Mesothelial cell of epicardium (in vitro differentiated cells): Measurements from ENCODE around the gene GPR179. TPM values are rescaled to one million over a fixed set of nuclear protein-coding genes. Genes with fewer than 3 reads are reported as not detected.

Source experiments
- DNase-seq, 2 experiments: peaks; one replicate each; pipeline ENCODE4 v3.0.0; 2021; ENCODE audit warnings: low spot score in 2 of 2; ENCODE audit not compliant: unreplicated experiment in 2 of 2
- H3K27ac Mint-ChIP-seq: 2 replicates; pipeline ENCODE4 v1.8.0; 2021; ENCODE audit warnings: mixed read lengths
- H3K27me3 Mint-ChIP-seq: 2 replicates; pipeline ENCODE4 v1.8.0; 2021; ENCODE audit warnings: low read depth, mixed read lengths
- H3K36me3 Mint-ChIP-seq: 2 replicates; pipeline ENCODE4 v1.8.0; 2021; ENCODE audit warnings: mixed read lengths
- H3K4me1 Mint-ChIP-seq: 2 replicates; pipeline ENCODE4 v1.8.0; 2021; ENCODE audit warnings: mixed read lengths
- H3K4me3 Mint-ChIP-seq: 2 replicates; pipeline ENCODE4 v1.8.0; 2021; ENCODE audit warnings: mild to moderate bottlenecking, moderate library complexity, mixed read lengths
- H3K9me3 Mint-ChIP-seq: 2 replicates; pipeline ENCODE4 v1.8.0; 2021; ENCODE audit warnings: mixed read lengths
- total RNA-seq: library from RNA; stranded (reverse); gene quantifications from 3 replicates; pipeline ENCODE4 v1.2.1, GENCODE V29; 2021
- TF ChIP-seq, protein P1 (sequence below): fragments of 200-600 bp; sonication (generic); IDR thresholded peaks from one replicate; pipeline ENCODE4 v1.5.0; 2021; ENCODE audit warnings: antibody characterized with exemption; ENCODE audit not compliant: unreplicated experiment

GPR179 gene
- total RNA-seq, 1 donor from 2014 or later = 0.25 TPM

DNA sequence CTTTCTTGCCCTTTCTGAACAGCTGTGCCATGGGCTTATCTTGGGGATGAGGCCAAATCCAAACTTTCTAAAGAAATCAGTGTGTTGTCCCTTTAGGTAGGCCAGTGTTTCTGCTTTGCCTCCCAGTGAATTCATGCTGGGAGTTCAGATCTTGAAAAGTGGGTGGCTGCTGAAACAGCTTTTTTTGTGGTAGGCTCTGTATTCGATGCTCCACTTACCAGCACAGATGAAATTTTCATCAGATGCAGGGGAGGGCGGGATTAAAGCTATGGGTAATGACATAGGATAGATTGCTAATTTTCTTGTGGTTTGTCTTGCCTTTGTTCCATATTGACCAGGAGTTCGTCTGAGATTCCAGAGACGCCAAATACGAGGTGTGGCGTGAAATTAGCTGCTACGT lies 10.7 kb upstream of the GPR179 start:
- TF ChIP-seq, protein P1, sequence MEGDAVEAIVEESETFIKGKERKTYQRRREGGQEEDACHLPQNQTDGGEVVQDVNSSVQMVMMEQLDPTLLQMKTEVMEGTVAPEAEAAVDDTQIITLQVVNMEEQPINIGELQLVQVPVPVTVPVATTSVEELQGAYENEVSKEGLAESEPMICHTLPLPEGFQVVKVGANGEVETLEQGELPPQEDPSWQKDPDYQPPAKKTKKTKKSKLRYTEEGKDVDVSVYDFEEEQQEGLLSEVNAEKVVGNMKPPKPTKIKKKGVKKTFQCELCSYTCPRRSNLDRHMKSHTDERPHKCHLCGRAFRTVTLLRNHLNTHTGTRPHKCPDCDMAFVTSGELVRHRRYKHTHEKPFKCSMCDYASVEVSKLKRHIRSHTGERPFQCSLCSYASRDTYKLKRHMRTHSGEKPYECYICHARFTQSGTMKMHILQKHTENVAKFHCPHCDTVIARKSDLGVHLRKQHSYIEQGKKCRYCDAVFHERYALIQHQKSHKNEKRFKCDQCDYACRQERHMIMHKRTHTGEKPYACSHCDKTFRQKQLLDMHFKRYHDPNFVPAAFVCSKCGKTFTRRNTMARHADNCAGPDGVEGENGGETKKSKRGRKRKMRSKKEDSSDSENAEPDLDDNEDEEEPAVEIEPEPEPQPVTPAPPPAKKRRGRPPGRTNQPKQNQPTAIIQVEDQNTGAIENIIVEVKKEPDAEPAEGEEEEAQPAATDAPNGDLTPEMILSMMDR = no peak
- no peaks in the 10 kb centered on the region for H3K27me3 Mint-ChIP-seq
- peak overlapping the region; percentile 33 for H3K4me3 Mint-ChIP-seq
- H3K9me3 Mint-ChIP-seq = no peaks in the 10 kb centered on the region
- DNase-seq = no peak
- H3K36me3 Mint-ChIP-seq = no peaks in the 10 kb centered on the region
- no peak overlapping the region for H3K27ac Mint-ChIP-seq
- H3K4me1 Mint-ChIP-seq = peaks cover 61% of the 10 kb centered on the region

DNA sequence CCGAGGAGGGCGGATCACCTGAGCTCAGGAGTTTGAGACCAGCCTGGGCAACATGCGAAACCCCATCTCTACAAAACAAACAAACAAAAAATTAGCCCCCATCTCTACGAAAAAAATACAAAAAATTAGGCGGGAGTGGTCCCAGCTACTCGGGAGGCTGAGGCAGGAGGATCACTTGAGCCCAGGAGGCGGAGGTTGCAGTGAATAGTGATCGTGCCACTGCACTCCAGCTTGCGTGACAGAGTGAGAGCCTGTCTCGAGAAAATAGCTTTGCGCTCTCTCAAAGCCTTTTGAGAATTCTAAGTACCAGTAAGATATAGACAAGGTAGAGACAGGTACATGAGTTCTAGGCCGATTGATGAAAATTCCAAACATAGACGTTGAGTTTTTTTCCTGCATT lies 9.9 kb upstream of the GPR179 start:
- no peaks in the 10 kb centered on the region for H3K27me3 Mint-ChIP-seq
- H3K9me3 Mint-ChIP-seq = no peaks in the 10 kb centered on the region
- H3K36me3 Mint-ChIP-seq = no peaks in the 10 kb centered on the region
- H3K4me1 Mint-ChIP-seq = peaks cover 56% of the 10 kb centered on the region
- no peak overlapping the region for H3K27ac Mint-ChIP-seq
- H3K4me3 Mint-ChIP-seq = peak overlapping the region; percentile 75
- TF ChIP-seq, protein P1 = no peak
- DNase-seq = no peak

DNA sequence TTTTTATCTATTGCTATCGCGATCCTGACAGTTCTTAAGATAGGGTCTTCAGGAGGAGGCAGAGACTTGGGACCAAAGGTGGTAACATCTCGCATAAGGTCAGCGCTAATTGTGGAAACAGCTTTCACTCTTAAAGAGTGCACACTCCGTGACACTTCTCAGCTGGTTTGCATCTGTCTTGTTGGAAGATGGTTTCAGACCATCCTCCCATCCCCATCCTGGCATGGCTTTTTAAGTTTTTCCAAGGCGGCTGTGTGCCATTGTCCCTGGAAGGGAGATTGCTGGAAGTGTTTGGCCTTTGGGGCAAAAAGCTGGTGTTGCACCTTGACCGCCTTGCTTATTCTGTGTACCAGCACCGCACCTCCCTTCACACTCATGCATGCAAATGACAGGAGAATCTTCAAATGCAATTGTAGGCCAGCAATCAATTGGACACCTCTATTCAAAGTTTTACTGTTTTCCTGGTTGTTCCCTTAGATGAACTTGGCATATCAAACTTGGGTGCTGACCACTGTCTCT lies 9.4 kb upstream of the GPR179 start:
- H3K9me3 Mint-ChIP-seq = no peaks in the 10 kb centered on the region
- TF ChIP-seq, protein P1 = no peak
- peak overlapping the region; percentile 75 for H3K4me3 Mint-ChIP-seq
- DNase-seq = no peak
- H3K27ac Mint-ChIP-seq = no peak overlapping the region
- H3K36me3 Mint-ChIP-seq = no peaks in the 10 kb centered on the region
- H3K4me1 Mint-ChIP-seq = peaks cover 52% of the 10 kb centered on the region
- H3K27me3 Mint-ChIP-seq = no peaks in the 10 kb centered on the region

DNA sequence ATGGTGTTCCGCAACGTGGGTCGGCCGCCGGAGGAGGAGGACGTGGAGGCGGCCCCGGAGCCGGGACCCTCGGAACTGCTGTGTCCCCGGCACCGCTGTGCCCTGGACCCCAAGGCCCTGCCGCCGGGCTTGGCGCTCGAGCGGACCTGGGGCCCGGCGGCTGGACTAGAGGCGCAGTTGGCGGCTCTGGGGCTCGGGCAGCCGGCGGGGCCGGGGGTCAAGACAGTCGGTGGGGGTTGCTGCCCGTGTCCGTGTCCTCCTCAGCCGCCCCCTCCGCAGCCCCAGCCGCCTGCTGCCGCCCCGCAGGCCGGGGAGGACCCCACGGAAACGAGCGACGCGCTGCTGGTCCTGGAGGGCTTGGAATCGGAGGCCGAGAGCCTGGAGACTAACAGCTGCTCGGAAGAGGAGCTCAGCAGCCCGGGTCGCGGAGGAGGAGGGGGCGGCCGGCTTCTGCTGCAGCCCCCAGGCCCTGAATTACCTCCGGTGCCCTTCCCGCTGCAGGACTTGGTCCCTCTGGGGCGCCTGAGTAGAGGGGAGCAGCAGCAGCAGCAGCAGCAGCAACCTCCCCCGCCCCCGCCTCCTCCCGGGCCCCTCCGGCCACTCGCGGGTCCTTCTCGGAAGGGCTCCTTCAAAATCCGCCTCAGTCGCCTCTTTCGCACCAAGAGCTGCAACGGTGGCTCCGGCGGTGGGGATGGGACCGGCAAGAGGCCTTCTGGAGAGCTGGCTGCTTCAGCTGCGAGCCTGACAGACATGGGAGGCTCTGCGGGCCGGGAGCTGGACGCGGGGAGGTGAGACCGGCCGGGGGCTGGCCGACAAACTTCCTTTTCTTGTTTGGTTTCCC lies 8.7 kb upstream of the GPR179 start:
- TF ChIP-seq, protein P1 = no peak
- DNase-seq = peak in 1 of 2 experiments; percentile 57

DNA sequence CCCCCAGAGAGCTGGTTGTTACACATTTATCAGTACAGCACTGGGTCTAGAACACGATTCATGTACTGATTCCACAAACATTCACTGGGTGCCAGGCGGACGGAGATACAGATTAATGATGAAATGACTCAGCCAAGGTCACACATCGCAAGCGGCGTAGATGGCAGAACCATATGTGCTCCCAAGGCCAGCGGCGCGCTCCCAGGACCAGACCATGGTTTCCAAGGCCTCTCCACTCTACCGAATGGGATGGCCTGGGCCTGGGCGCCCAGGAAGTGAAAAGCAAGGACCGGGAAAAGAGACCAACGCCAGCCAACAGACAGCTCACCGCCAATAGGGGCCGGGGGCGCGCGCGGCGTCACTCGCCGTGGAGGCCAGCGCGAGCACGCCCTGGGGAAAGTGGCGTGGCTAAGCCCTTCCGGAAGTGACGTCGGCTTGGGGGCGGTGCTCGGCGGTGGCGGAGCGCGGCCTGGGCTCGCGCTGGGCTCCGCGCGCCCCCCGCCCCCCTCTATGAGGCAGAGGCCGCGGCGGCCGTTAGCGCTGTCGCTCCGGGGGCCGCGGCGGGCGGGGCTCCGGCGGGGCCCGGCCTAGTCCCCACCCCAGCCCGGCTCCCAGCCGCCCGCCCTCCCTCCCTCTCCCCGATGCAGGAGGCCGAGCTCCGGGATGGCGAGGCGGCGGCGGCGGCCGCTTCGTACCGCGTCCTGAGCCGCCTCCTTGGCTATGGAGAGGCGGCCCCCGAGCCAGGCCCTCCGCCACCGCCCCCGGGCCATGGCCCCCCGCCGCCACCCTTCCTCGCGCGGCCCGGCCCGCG lies 7.9 kb upstream of the GPR179 start, which contains the start of gene SOCS7:
TSS of gene SOCS7 (plus strand) at position 433 of the 811 bp plus-strand sequence. CDS start at position 642, 209 bp downstream.
- DNase-seq = peak; percentile 94 to 95
- no peaks in the 10 kb centered on the region for H3K9me3 Mint-ChIP-seq
- H3K4me3 Mint-ChIP-seq = peak within 1 kb of the TSS; percentile 82
- H3K4me1 Mint-ChIP-seq = peaks cover 40% of the 10 kb centered on the region
- H3K36me3 Mint-ChIP-seq = no peaks in the 10 kb centered on the region
- TF ChIP-seq, protein P1 = no peak
- H3K27me3 Mint-ChIP-seq = no peaks in the 10 kb centered on the region
- peak within 1 kb of the TSS; percentile 98 for H3K27ac Mint-ChIP-seq

More for the DNA sequence above, 8.7 kb upstream of the GPR179 start:
- Mint-ChIP-seq H3K4me3 (peak overlapping the region; percentile 75), H3K36me3 (no peaks in the 10 kb centered on the region), H3K27ac (no peak overlapping the region), H3K9me3 (no peaks in the 10 kb centered on the region), H3K27me3 (no peaks in the 10 kb centered on the region), H3K4me1 (peaks cover 45% of the 10 kb centered on the region)
